ENCODE results near the gene AP5B1. TPM values are rescaled to one million over a fixed set of nuclear protein-coding genes. Genes with fewer than 3 reads are reported as not detected.

AP5B1 gene
- total RNA-seq, 2 experiments from 2014 or later, result 13.6 to 14.5 TPM

DNA sequence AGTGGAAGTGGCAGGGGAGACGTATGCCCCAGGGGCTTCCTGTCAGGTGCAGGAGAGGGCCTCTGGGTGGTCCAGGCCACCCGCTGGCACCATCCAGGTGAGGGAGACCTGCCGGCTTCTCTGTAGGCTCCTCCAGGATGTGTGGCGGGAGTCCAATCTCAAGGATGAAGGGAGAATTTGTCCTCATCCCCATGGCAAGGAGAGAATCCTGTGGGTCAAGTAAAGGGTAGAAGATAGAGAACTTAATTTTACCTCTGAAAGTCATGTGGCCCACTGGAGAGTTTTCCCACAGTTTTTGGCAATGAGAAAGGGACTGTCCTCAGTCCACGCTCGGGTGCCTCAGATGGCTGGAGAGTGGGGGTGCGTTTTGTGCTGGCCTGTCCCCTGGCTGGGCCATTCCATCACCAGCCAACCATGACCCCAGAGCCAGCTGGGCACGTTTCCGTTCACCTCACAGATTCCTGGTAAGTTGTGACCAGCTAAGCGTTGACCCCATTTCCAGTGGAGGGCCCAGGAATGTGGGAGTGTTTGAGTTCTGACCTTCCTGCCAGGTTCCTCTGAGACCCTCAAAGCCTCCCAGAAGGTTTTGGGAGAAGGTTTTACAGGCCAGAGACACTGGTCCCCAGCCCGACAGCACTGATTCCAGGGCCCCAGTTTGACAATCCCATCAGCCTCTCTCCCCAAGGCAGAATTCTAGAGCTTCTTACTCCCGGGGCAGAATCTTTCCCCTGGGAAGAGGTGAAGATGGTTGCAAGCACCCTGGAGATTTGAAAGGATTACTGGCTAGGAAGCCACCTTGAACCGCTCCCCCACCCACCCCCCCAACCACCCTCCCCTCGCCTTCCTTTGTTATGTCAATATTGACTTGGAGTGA, 8.7 kb upstream of the AP5B1 start:
- intact Hi-C loops (cut with micrococcal nuclease), result no loop called here
- CTCF ChIA-PET, result interaction anchor here (1.2 to 4.6 kb wide), 4 partner anchors 10 to 28 kb away, joined by 4 to 51 read pairs (median 11); partner anchors contain the start of gene AP5B1
- Mint-ChIP-seq H3K9me3 (no peaks in the 10 kb centered on the region), H3K27me3 (peaks cover 36% of the 10 kb centered on the region), H3K4me1 (ENCODE audit: low read depth) (peaks cover 27% of the 10 kb centered on the region), H3K27ac (no peak overlapping the region), H3K4me3 (no peak overlapping the region), H3K36me3 (no peaks in the 10 kb centered on the region)
- POLR2A ChIA-PET, result no interaction called here
- no peak for DNase-seq

DNA sequence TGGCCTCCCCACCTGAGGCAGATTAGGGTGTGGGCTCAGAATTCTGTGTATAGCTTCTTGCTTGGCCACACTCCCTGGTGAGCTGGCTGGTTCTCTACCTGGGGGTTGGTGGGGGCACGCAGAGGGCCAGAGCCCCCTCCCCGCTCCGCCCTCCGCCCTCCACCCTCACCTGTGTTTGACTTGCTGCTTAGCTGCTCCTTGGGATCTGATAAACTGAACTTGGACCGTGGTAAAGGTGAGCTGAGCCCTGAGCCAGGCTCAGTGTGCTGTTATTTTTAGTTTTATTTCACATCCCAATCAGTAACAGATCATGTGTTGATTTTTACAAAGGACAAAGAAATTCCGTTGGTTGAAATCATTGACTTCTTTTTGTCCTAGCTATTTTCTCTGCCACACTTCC, 8.0 kb upstream of the AP5B1 start:
- Mint-ChIP-seq H3K4me1 (ENCODE audit: low read depth) (peaks cover 27% of the 10 kb centered on the region), H3K27ac (no peak overlapping the region), H3K4me3 (no peak overlapping the region), H3K36me3 (no peaks in the 10 kb centered on the region), H3K9me3 (no peaks in the 10 kb centered on the region), H3K27me3 (peaks cover 38% of the 10 kb centered on the region)
- DNase-seq, result no peak
- ChIA-PET CTCF (interaction anchor here (1.4 to 2.8 kb wide), 3 partner anchors 9 to 28 kb away, joined by 3 to 12 read pairs (median 10); no protein-coding TSS in a partner anchor), POLR2A (no interaction called here)
- intact Hi-C loops (cut with micrococcal nuclease), result no loop called here

DNA sequence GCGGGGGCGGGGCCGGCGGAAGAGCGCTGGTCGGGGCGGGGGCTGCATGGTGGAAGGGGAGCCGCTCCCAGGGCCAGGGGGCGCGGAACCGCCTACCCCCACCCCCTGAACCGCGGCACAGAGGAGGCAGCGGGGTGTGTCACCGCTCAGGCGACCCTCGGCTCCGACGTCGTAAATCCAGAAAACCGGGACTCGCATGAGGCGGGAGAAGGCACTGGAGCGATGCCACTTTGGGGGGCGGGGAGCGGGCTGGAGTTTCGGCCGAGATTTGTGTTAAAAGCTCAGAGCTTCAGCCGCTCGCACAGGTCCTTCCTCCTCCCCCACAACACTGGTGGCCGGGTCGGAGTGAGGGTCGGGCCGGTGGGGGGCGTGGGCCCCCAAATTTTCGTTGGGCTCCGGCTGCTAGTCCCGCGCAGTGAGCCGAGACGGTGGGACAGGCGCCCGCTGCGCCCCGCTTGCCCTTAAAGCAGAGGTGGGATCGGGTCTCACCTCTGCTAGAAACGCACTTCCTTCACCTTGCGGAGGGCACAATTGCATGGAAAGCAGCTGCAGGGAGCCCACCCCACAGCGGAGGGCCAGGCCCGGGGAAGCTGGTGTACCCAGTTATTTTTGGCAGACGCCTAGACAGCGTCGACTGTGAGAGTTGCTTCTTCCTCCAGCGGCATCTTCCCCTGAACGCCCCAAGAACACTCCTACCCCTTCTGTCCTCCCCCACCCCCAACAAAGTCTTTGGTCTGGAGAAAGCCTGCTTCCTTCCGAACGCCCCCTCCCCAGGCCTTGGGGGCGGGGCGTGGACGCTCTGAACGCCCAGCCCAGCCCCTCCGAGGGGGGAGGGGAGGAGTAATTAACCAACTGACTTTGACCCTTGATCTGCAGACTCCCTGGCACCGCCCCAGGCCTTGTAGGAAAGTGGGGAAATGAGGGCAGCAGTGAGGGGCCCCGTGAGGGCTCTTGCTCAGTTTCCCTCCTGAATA, 7.2 kb upstream of the AP5B1 start:
- H3K36me3 Mint-ChIP-seq, result no peaks in the 10 kb centered on the region
- peaks cover 27% of the 10 kb centered on the region for H3K4me1 Mint-ChIP-seq (ENCODE audit: low read depth)
- peaks cover 38% of the 10 kb centered on the region for H3K27me3 Mint-ChIP-seq
- POLR2A ChIA-PET, result no interaction called here
- DNase-seq, result no peak
- CTCF ChIA-PET, result interaction anchor here (1.4 to 2.8 kb wide), 3 partner anchors 8 to 29 kb away, joined by 3 to 12 read pairs (median 10); no protein-coding TSS in a partner anchor
- no peak overlapping the region for H3K27ac Mint-ChIP-seq
- intact Hi-C loops (cut with micrococcal nuclease), result no loop called here
- no peaks in the 10 kb centered on the region for H3K9me3 Mint-ChIP-seq
- peak overlapping the region; percentile 34 for H3K4me3 Mint-ChIP-seq

- Mint-ChIP-seq H3K4me3 (peak within 1 kb of the TSS; percentile 37), H3K9me3 (no peaks in the 10 kb centered on the region), H3K36me3 (no peaks in the 10 kb centered on the region), H3K27ac (no peak within 1 kb of the TSS), H3K4me1 (ENCODE audit: low read depth) (peaks cover 25% of the 10 kb centered on the region), H3K27me3 (peaks cover 38% of the 10 kb centered on the region)
- intact Hi-C loops (cut with micrococcal nuclease), result no loop called here
- ChIA-PET CTCF (interaction anchor here (2.1 to 2.8 kb wide), 2 partner anchors 7 to 30 kb away, joined by 10 to 12 read pairs; no protein-coding TSS in a partner anchor), POLR2A (no interaction called here)
- peak; percentile 27 for DNase-seq
Observed at GRCh38 chr11:65786786-65787636, 6.2 kb upstream of the AP5B1 start, which contains the start of gene OVOL1. Gene OVOL1 (plus strand): TSS chr11:65787063. CDS start chr11:65787374, 311 bp downstream.

GRCh38 chr11:65786008-65786785, 5.4 kb upstream of the AP5B1 start:
- intact Hi-C loops (cut with micrococcal nuclease), result no loop called here
- Mint-ChIP-seq H3K9me3 (no peaks in the 10 kb centered on the region), H3K36me3 (no peaks in the 10 kb centered on the region), H3K27me3 (peaks cover 38% of the 10 kb centered on the region), H3K4me3 (no peak overlapping the region), H3K27ac (no peak overlapping the region), H3K4me1 (ENCODE audit: low read depth) (peaks cover 21% of the 10 kb centered on the region)
- POLR2A ChIA-PET, result no interaction called here
- peak; percentile 20 for DNase-seq
- CTCF ChIA-PET, result no interaction called here

GRCh38 chr11:65785319-65786007, 4.7 kb upstream of the AP5B1 start:
- intact Hi-C loops (cut with micrococcal nuclease), result no loop called here
- H3K27me3 Mint-ChIP-seq, result peaks cover 36% of the 10 kb centered on the region
- no peak overlapping the region for H3K27ac Mint-ChIP-seq
- H3K4me3 Mint-ChIP-seq, result no peak overlapping the region
- no peaks in the 10 kb centered on the region for H3K36me3 Mint-ChIP-seq
- H3K4me1 Mint-ChIP-seq (ENCODE audit: low read depth), result peaks cover 17% of the 10 kb centered on the region
- ChIA-PET CTCF (interaction anchor here (0.8 to 1.6 kb wide), 5 partner anchors 13 to 43 kb away, joined by 3 to 8 read pairs (median 6); no protein-coding TSS in a partner anchor), POLR2A (no interaction called here)
- peak; percentile 45 for DNase-seq
- H3K9me3 Mint-ChIP-seq, result no peaks in the 10 kb centered on the region

- no peak overlapping the region for H3K27ac Mint-ChIP-seq
- no peak overlapping the region for H3K4me3 Mint-ChIP-seq
- no peaks in the 10 kb centered on the region for H3K9me3 Mint-ChIP-seq
- H3K4me1 Mint-ChIP-seq (ENCODE audit: low read depth), result peaks cover 17% of the 10 kb centered on the region
- peaks cover 19% of the 10 kb centered on the region for H3K27me3 Mint-ChIP-seq
- intact Hi-C loops (cut with micrococcal nuclease), result no loop called here
- CTCF ChIA-PET, result interaction anchor here (0.6 to 2.4 kb wide), 4 partner anchors 19 to 108 kb away, joined by 3 to 11 read pairs (median 7); partner anchors contain the start of genes CCDC85B and KAT5
- no peak for DNase-seq
- POLR2A ChIA-PET, result no interaction called here
- no peaks in the 10 kb centered on the region for H3K36me3 Mint-ChIP-seq
Observed at GRCh38 chr11:65782816-65783228, 2.0 kb upstream of the AP5B1 start.

GRCh38 chr11:65781962-65782815, 1.4 kb upstream of the AP5B1 start:
- intact Hi-C loops (cut with micrococcal nuclease), result loop anchor here (2.0 kb wide), 1 partner anchor 221 kb away; the partner anchor contains the start of genes BANF1 and EIF1AD
- no peak overlapping the region for H3K27ac Mint-ChIP-seq
- H3K27me3 Mint-ChIP-seq, result peaks cover 18% of the 10 kb centered on the region
- POLR2A ChIA-PET, result no interaction called here
- H3K4me3 Mint-ChIP-seq, result no peak overlapping the region
- no peaks in the 10 kb centered on the region for H3K36me3 Mint-ChIP-seq
- H3K4me1 Mint-ChIP-seq (ENCODE audit: low read depth), result peaks cover 20% of the 10 kb centered on the region
- no peak for DNase-seq
- CTCF ChIA-PET, result interaction anchor here (0.6 to 2.8 kb wide), 6 partner anchors 31 to 109 kb away, joined by 3 to 13 read pairs (median 7); partner anchors contain the start of genes CCDC85B and KAT5
- H3K9me3 Mint-ChIP-seq, result no peaks in the 10 kb centered on the region

GRCh38 chr11:65781152-65781961, 581 bp upstream of the AP5B1 start:
- H3K27ac Mint-ChIP-seq, result no peak overlapping the region
- no peak for DNase-seq
- ChIA-PET POLR2A (interaction anchor here (1.8 to 2.3 kb wide), 3 partner anchors 36 to 69 kb away, joined by 6 to 19 read pairs (median 6); partner anchors contain the start of gene KAT5), CTCF (interaction anchor here (0.6 to 6.7 kb wide), 19 partner anchors 10 to 271 kb away, joined by 3 to 126 read pairs (median 15); partner anchors contain the start of genes CFL1, FIBP, KAT5 and MUS81)
- no peaks in the 10 kb centered on the region for H3K9me3 Mint-ChIP-seq
- peaks cover 26% of the 10 kb centered on the region for H3K4me1 Mint-ChIP-seq (ENCODE audit: low read depth)
- intact Hi-C loops (cut with micrococcal nuclease), result loop anchor here (2.0 kb wide), 1 partner anchor 221 kb away; the partner anchor contains the start of genes BANF1 and EIF1AD
- H3K27me3 Mint-ChIP-seq, result peaks cover 15% of the 10 kb centered on the region
- H3K36me3 Mint-ChIP-seq, result no peaks in the 10 kb centered on the region
- peak overlapping the region; percentile 32 for H3K4me3 Mint-ChIP-seq

All from activated CD4-positive, alpha-beta memory T cell treated with anti-CD3 and anti-CD28 coated beads for 36 hours (primary cell).